Measurements from ENCODE around the gene ALDH1L2.

DNA sequence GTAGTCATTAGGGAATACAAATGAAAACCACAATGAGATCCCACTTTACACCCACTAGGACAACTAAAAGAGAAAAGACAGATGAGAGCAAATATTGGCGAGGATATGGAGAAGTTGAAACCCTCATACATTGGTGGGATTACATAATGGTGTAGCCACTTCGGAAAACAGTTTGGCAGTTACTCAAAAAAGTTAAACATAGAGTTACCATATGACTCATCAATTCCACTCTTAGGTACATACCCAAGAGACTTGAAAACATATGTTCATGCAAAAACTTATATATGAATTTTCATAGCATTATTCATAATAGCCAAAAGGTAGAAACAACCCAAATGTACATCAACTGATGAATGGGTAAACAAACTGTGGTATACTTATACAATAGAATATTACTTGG, 27.1 kb downstream of the ALDH1L2 start:
- TF ChIP-seq, protein P1, sequence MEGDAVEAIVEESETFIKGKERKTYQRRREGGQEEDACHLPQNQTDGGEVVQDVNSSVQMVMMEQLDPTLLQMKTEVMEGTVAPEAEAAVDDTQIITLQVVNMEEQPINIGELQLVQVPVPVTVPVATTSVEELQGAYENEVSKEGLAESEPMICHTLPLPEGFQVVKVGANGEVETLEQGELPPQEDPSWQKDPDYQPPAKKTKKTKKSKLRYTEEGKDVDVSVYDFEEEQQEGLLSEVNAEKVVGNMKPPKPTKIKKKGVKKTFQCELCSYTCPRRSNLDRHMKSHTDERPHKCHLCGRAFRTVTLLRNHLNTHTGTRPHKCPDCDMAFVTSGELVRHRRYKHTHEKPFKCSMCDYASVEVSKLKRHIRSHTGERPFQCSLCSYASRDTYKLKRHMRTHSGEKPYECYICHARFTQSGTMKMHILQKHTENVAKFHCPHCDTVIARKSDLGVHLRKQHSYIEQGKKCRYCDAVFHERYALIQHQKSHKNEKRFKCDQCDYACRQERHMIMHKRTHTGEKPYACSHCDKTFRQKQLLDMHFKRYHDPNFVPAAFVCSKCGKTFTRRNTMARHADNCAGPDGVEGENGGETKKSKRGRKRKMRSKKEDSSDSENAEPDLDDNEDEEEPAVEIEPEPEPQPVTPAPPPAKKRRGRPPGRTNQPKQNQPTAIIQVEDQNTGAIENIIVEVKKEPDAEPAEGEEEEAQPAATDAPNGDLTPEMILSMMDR (optimal IDR thresholded peaks at IDR 0.05 in 1 of 3, IDR thresholded peaks at IDR 0.05 in 1 of 3, conservative IDR thresholded peaks at IDR 0.05 in 1 of 3; ENCODE audit: extremely low read depth in 1 of 3, insufficient read depth in 2 of 3, low read length in 3 of 3): no peak
- no peak for TF ChIP-seq EZH2 (IDR thresholded peaks at IDR 0.05; ENCODE audit: low read length)
